H9 (cell line): ENCODE data around the gene THUMPD1. TPM values are rescaled to one million over a fixed set of nuclear protein-coding genes. Genes with fewer than 3 reads are reported as not detected.

Experiments used
- DNase-seq: peaks from one replicate; pipeline ENCODE4 v3.0.0-alpha.2; 2017
- H2AFZ ChIP-seq: one replicate; pipeline ENCODE4 v1.6.1; 2013; ENCODE audit warnings: mild to moderate bottlenecking, low read length, control low read depth, moderate library complexity
- H2AK5ac ChIP-seq: 2 replicates; pipeline ENCODE4 v1.6.1; 2013; ENCODE audit warnings: low read length, control low read depth, mixed read lengths; ENCODE audit not compliant: insufficient read length
- H2BK120ac ChIP-seq: one replicate; pipeline ENCODE4 v1.6.1; 2013; ENCODE audit warnings: low read depth, mild to moderate bottlenecking, low read length, control low read depth, inconsistent platforms; ENCODE audit not compliant: poor library complexity, severe bottlenecking
- H2BK12ac ChIP-seq: 2 replicates; pipeline ENCODE4 v1.6.1; 2013; ENCODE audit warnings: low read length, control low read depth, mixed read lengths, low read depth; ENCODE audit not compliant: insufficient read length
- H2BK15ac ChIP-seq: 2 replicates; pipeline ENCODE4 v1.6.1; 2013; ENCODE audit warnings: low read depth, low read length, control low read depth
- H2BK20ac ChIP-seq: one replicate; pipeline ENCODE4 v1.6.1; 2013; ENCODE audit warnings: low read depth, mild to moderate bottlenecking, low read length, control low read depth, inconsistent platforms; ENCODE audit not compliant: poor library complexity, severe bottlenecking
- H2BK5ac ChIP-seq: 2 replicates; pipeline ENCODE4 v1.6.1; 2013; ENCODE audit warnings: low read length, control low read depth, mixed read lengths; ENCODE audit not compliant: insufficient read length
- H3K14ac ChIP-seq: 2 replicates; pipeline ENCODE4 v1.6.1; 2013; ENCODE audit warnings: low read length, control low read depth; ENCODE audit not compliant: insufficient read depth
- H3K18ac ChIP-seq: 2 replicates; pipeline ENCODE4 v1.6.1; 2013; ENCODE audit warnings: low read depth, mild to moderate bottlenecking, mixed read lengths, low read length, control low read depth; ENCODE audit not compliant: insufficient read length
- H3K23ac ChIP-seq: 2 replicates; pipeline ENCODE4 v1.6.1; 2013; ENCODE audit warnings: low read length, control low read depth, mixed read lengths, low read depth; ENCODE audit not compliant: insufficient read length
- H3K23me2 ChIP-seq: 2 replicates; pipeline ENCODE4 v1.6.1; 2013; ENCODE audit warnings: low read depth, mild to moderate bottlenecking, mixed read lengths, low read length, control low read depth; ENCODE audit not compliant: insufficient read length, poor library complexity, severe bottlenecking
- H3K27ac ChIP-seq: 2 replicates; pipeline ENCODE4 v1.5.1; 2013; ENCODE audit warnings: low read length, control low read depth, mixed read lengths, low read depth; ENCODE audit not compliant: insufficient read length
- H3K27me3 ChIP-seq: 2 replicates; pipeline ENCODE4 v1.6.1; 2013; ENCODE audit warnings: low read length, control low read depth, inconsistent platforms; ENCODE audit not compliant: insufficient read depth
- H3K4ac ChIP-seq: 2 replicates; pipeline ENCODE4 v1.6.1; 2013; ENCODE audit warnings: low read depth, mild to moderate bottlenecking, control low read depth, inconsistent platforms, low read length, moderate library complexity
- H3K4me1 ChIP-seq: 2 replicates; pipeline ENCODE4 v1.6.1; 2013; ENCODE audit warnings: low read length, control low read depth, inconsistent platforms; ENCODE audit not compliant: insufficient read depth
- H3K4me2 ChIP-seq: 2 replicates; pipeline ENCODE4 v1.6.1; 2013; ENCODE audit warnings: low read length, control low read depth, mixed read lengths; ENCODE audit not compliant: insufficient read length, insufficient read depth
- H3K56ac ChIP-seq: 2 replicates; pipeline ENCODE4 v1.6.1; 2013; ENCODE audit warnings: low read depth, mild to moderate bottlenecking, mixed read lengths, low read length, control low read depth; ENCODE audit not compliant: insufficient read length
- H3K79me1 ChIP-seq: 2 replicates; pipeline ENCODE4 v1.6.1; 2013; ENCODE audit warnings: low read depth, mild to moderate bottlenecking, moderate library complexity, low read length, control low read depth, inconsistent platforms; ENCODE audit not compliant: insufficient read depth, poor library complexity, severe bottlenecking
- H3K79me2 ChIP-seq: 2 replicates; pipeline ENCODE4 v1.6.1; 2013; ENCODE audit warnings: low read length, control low read depth, inconsistent platforms; ENCODE audit not compliant: insufficient read depth
- H3K9ac ChIP-seq: 2 replicates; pipeline ENCODE4 v1.6.1; 2013; ENCODE audit warnings: low read length, control low read depth, mixed read lengths; ENCODE audit not compliant: insufficient read length; ENCODE audit errors: extremely low read depth
- H3K9me3 ChIP-seq: one replicate; pipeline ENCODE4 v1.6.1; 2013; ENCODE audit warnings: low read depth, low read length, inconsistent platforms; ENCODE audit not compliant: control insufficient read depth
- H3T11ph ChIP-seq: one replicate; pipeline ENCODE4 v1.6.1; 2013; ENCODE audit warnings: mild to moderate bottlenecking, low read length, control low read depth, inconsistent platforms
- H4K20me1 ChIP-seq: one replicate; pipeline ENCODE4 v1.6.1; 2013; ENCODE audit not compliant: control insufficient read depth, insufficient read length, insufficient read depth
- H4K5ac ChIP-seq: 2 replicates; pipeline ENCODE4 v1.6.1; 2013; ENCODE audit warnings: low read depth, mild to moderate bottlenecking, mixed read lengths, low read length, control low read depth; ENCODE audit not compliant: insufficient read length
- H4K8ac ChIP-seq: replicated peaks from 2 replicates; pipeline ENCODE4 v1.6.1; 2013; ENCODE audit warnings: low read length, control low read depth, mixed read lengths, low read depth; ENCODE audit not compliant: insufficient read length
- H4K91ac ChIP-seq: 2 replicates; pipeline ENCODE4 v1.6.1; 2013; ENCODE audit warnings: low read depth, mild to moderate bottlenecking, moderate library complexity, mixed read lengths, low read length, control low read depth; ENCODE audit not compliant: insufficient read length
- H3K27ac Mint-ChIP-seq, 3 experiments: 2 replicates in 2 of 3; 3 replicates in 1 of 3; pipeline ENCODE4 v1.8.0; 2020 to 2021; ENCODE audit warnings: mixed read lengths in 3 of 3, mild to moderate bottlenecking in 1 of 3, moderate library complexity in 1 of 3
- H3K27me3 Mint-ChIP-seq: 2 replicates; pipeline ENCODE4 v1.8.0; 2021; ENCODE audit warnings: low read depth, mild to moderate bottlenecking, moderate library complexity, mixed read lengths
- H3K36me3 Mint-ChIP-seq, 3 experiments: 2 replicates in 2 of 3; 3 replicates in 1 of 3; pipeline ENCODE4 v1.8.0; 2020 to 2021; ENCODE audit warnings: low read depth in 3 of 3, mixed read lengths in 3 of 3; ENCODE audit not compliant: insufficient read depth in 1 of 3
- H3K4me1 Mint-ChIP-seq, 2 experiments: 2 replicates each; pipeline ENCODE4 v1.8.0; 2020; ENCODE audit warnings: mixed read lengths in 2 of 2
- H3K4me3 Mint-ChIP-seq, 2 experiments: 2 replicates in 1 of 2; 3 replicates in 1 of 2; pipeline ENCODE4 v1.8.0; 2020 to 2021; ENCODE audit warnings: mild to moderate bottlenecking in 2 of 2, mixed read lengths in 2 of 2, moderate library complexity in 1 of 2
- H3K9me3 Mint-ChIP-seq, 2 experiments: 2 replicates in 1 of 2; 3 replicates in 1 of 2; pipeline ENCODE4 v1.8.0; 2020; ENCODE audit warnings: mild to moderate bottlenecking in 2 of 2, mixed read lengths in 2 of 2, moderate library complexity in 1 of 2
- CTCF ChIP-seq: fragments of 200-600 bp; sonication (generic); conservative IDR thresholded peaks from 3 replicates; pipeline ENCODE4 v1.8.0; 2021; ENCODE audit warnings: antibody characterized with exemption, mild to moderate bottlenecking
- WGBS: extraction: QIAGEN DNeasy Blood & Tissue Kit; methylation state at CpG from one replicate; pipeline ENCODE4 v1.1.7; 2013; ENCODE audit warnings: missing lambda C conversion rate, low lambda C conversion rate, mixed read lengths; ENCODE audit not compliant: insufficient read length; ENCODE audit errors: extremely low coverage; 5-methylcytosine and 5-hydroxymethylcytosine counted together
- total RNA-seq: library from RNA; stranded (reverse); gene quantifications from 2 replicates; pipeline ENCODE4 v1.2.1, GENCODE V29; 2021

THUMPD1 gene
- total RNA-seq, 1 experiment from 2014 or later, result 51.3 TPM

- Histone ChIP-seq H3K4me1 (no peaks in the 10 kb centered on the region), H4K5ac (no peak overlapping the region), H3K23ac (no peak overlapping the region), H3K4me2 (no peak overlapping the region), H2AK5ac (no peak overlapping the region), H4K91ac (no peak overlapping the region), H3K18ac (no peak overlapping the region), H3K79me1 (no peaks in the 10 kb centered on the region), H3K56ac (no peak overlapping the region), H2BK5ac (no peak overlapping the region), H3K23me2 (no peaks in the 10 kb centered on the region), H2BK20ac (no peak overlapping the region), H2BK15ac (no peak overlapping the region), H3K27ac (no peak overlapping the region), H3K9me3 (no peaks in the 10 kb centered on the region), H3K9ac (no peak overlapping the region), H2BK12ac (no peak overlapping the region), H3K79me2 (no peaks in the 10 kb centered on the region), H3K14ac (no peak overlapping the region), H4K20me1 (no peaks in the 10 kb centered on the region), H4K8ac (no peak overlapping the region), H3T11ph (no peak overlapping the region), H2AFZ (no peak overlapping the region), H3K4ac (no peak overlapping the region), H2BK120ac (no peak overlapping the region), H3K27me3 (no peaks in the 10 kb centered on the region)
- Mint-ChIP-seq H3K9me3 (no peaks in the 10 kb centered on the region; a peak in 1 of 5 replicates), H3K27me3 (peaks cover 5% of the 10 kb centered on the region; the same call in 1 of the 2 replicates), H3K4me1 (peaks cover 0 to 3% of the 10 kb centered on the region in 2 experiments; a peak in 1 of 4 replicates), H3K36me3 (no peaks in the 10 kb centered on the region; a peak in 1 of 7 replicates), H3K4me3 (no peak overlapping the region), H3K27ac (no peak overlapping the region)
- WGBS, result no CpG with 5 or more reads among the region's 2 CpGs
- no peak for DNase-seq
- TF ChIP-seq CTCF, result no peak
These were observed 45.0 kb downstream of the THUMPD1 start for GRCh38 chr16:20696618-20697017.
